ENCODE results near the gene MAPRE3. TPM values are rescaled to one million over a fixed set of nuclear protein-coding genes. Genes with fewer than 3 reads are reported as not detected.

MAPRE3 gene
- total RNA-seq, 4 donors from 2014 or later, result 9.3 to 23.0 (median 13.4) TPM

- H3K27ac ChIP-seq (replicated peaks in 1 of 4), result no peak overlapping the region
- no peaks in the 10 kb centered on the region for H3K9me3 ChIP-seq
- peaks cover 0 to 5% (median 1%) of the 10 kb centered on the region in 4 donors for H3K36me3 ChIP-seq
- intact Hi-C loops (cut with DNase I), result no loop called here
- no peak overlapping the region for H3K4me3 ChIP-seq
- peaks cover 0 to 17% (median 15%) of the 10 kb centered on the region in 4 donors for H3K4me1 ChIP-seq
- H3K27me3 ChIP-seq, result no peaks in the 10 kb centered on the region
- TF ChIP-seq EP300 (IDR thresholded peaks at IDR 0.05), result no peak
- TF ChIP-seq CTCF (IDR thresholded peaks at IDR 0.05), result no peak
- no peak for TF ChIP-seq POLR2AphosphoS5 (IDR thresholded peaks at IDR 0.05)
- no peak for TF ChIP-seq POLR2A (IDR thresholded peaks at IDR 0.05; ENCODE audit: low read depth)
- DNase-seq (ENCODE audit: extremely low spot score), result no peak
- 87% methylated on average over 5 of the region's 5 CpGs for WGBS
Measured at GRCh38 chr2:26991717-26992116, 21.3 kb downstream of the MAPRE3 start.

- Histone ChIP-seq H3K4me3 (no peak overlapping the region), H3K27me3 (no peaks in the 10 kb centered on the region), H3K4me1 (peaks cover 0 to 4% (median 1%) of the 10 kb centered on the region in 4 donors), H3K9me3 (no peaks in the 10 kb centered on the region), H3K36me3 (peaks cover 0 to 5% (median 1%) of the 10 kb centered on the region in 4 donors), H3K27ac (replicated peaks in 1 of 4) (no peak overlapping the region)
- intact Hi-C loops (cut with DNase I), result no loop called here
- DNase-seq (ENCODE audit: extremely low spot score), result no peak
- 69% methylated on average over 1 of the region's 1 CpG for WGBS
- TF ChIP-seq POLR2AphosphoS5 (IDR thresholded peaks at IDR 0.05), result no peak
- no peak for TF ChIP-seq POLR2A (IDR thresholded peaks at IDR 0.05; ENCODE audit: low read depth)
- no peak for TF ChIP-seq CTCF (IDR thresholded peaks at IDR 0.05)
- no peak for TF ChIP-seq EP300 (IDR thresholded peaks at IDR 0.05)
Measured at GRCh38 chr2:26993768-26994167, 23.3 kb downstream of the MAPRE3 start.

- H3K27ac ChIP-seq (replicated peaks in 1 of 4), result no peak overlapping the region
- H3K36me3 ChIP-seq, result peaks cover 0 to 5% (median 1%) of the 10 kb centered on the region in 4 donors
- no peaks in the 10 kb centered on the region for H3K4me1 ChIP-seq
- H3K9me3 ChIP-seq, result no peaks in the 10 kb centered on the region
- no peak for DNase-seq (ENCODE audit: extremely low spot score)
- H3K4me3 ChIP-seq, result no peak overlapping the region
- TF ChIP-seq EP300 (IDR thresholded peaks at IDR 0.05) (no peak), POLR2AphosphoS5 (IDR thresholded peaks at IDR 0.05) (no peak), CTCF (IDR thresholded peaks at IDR 0.05) (no peak), POLR2A (IDR thresholded peaks at IDR 0.05; ENCODE audit: low read depth) (no peak)
- intact Hi-C loops (cut with DNase I), result no loop called here
- H3K27me3 ChIP-seq, result no peaks in the 10 kb centered on the region
- 88% methylated on average over 1 of the region's 1 CpG for WGBS
Measured at GRCh38 chr2:26994983-26995382, 24.5 kb downstream of the MAPRE3 start.

GRCh38 chr2:26997394-26997793 is 27.0 kb downstream of the MAPRE3 start:
- no peak for TF ChIP-seq EP300 (IDR thresholded peaks at IDR 0.05)
- no peak for TF ChIP-seq POLR2AphosphoS5 (IDR thresholded peaks at IDR 0.05)
- TF ChIP-seq POLR2A (IDR thresholded peaks at IDR 0.05; ENCODE audit: low read depth), result no peak
- no peak for TF ChIP-seq CTCF (IDR thresholded peaks at IDR 0.05)
- Histone ChIP-seq H3K27ac (replicated peaks in 1 of 4) (no peak overlapping the region), H3K36me3 (peaks cover 0 to 5% (median 1%) of the 10 kb centered on the region in 4 donors), H3K4me1 (no peaks in the 10 kb centered on the region), H3K27me3 (no peaks in the 10 kb centered on the region), H3K9me3 (no peaks in the 10 kb centered on the region), H3K4me3 (no peak overlapping the region)
- 77% methylated on average over 10 of the region's 10 CpGs for WGBS
- intact Hi-C loops (cut with DNase I), result no loop called here
- DNase-seq (ENCODE audit: extremely low spot score), result no peak

GRCh38 chr2:26998323-26998722 is 27.9 kb downstream of the MAPRE3 start:
- Histone ChIP-seq H3K9me3 (no peaks in the 10 kb centered on the region), H3K36me3 (peaks cover 0 to 5% (median 1%) of the 10 kb centered on the region in 4 donors), H3K4me1 (no peaks in the 10 kb centered on the region), H3K27ac (replicated peaks in 1 of 4) (no peak overlapping the region), H3K27me3 (no peaks in the 10 kb centered on the region), H3K4me3 (no peak overlapping the region)
- intact Hi-C loops (cut with DNase I), result no loop called here
- DNase-seq (ENCODE audit: extremely low spot score), result no peak
- TF ChIP-seq EP300 (IDR thresholded peaks at IDR 0.05), result no peak
- no peak for TF ChIP-seq CTCF (IDR thresholded peaks at IDR 0.05)
- TF ChIP-seq POLR2A (IDR thresholded peaks at IDR 0.05; ENCODE audit: low read depth), result no peak
- TF ChIP-seq POLR2AphosphoS5 (IDR thresholded peaks at IDR 0.05), result no peak
- 95% methylated on average over 1 of the region's 1 CpG for WGBS
